Upper lobe of left lung (tissue), 4 donors: ENCODE measurements around the gene PCBD1.

Source experiments
- CTCF ChIP-seq, 6 experiments: fragments of 450-650 bp in 4 of 6; fragments of 200-600 bp in 2 of 6; sonication (generic) in 2 of 6; IDR thresholded peaks; one replicate each; pipeline ENCODE4 v1.5.1; 2016 to 2019; ENCODE audit warnings: antibody characterized with exemption in 6 of 6
- POLR2A ChIP-seq, 4 donors: fragments of 450-650 bp; IDR thresholded peaks; one replicate each; pipeline ENCODE4 v1.5.1; 2016 to 2017; ENCODE audit warnings: antibody characterized with exemption in 4 of 4, mild to moderate bottlenecking in 2 of 4

GRCh38 chr10:70853457-70853856 is 34.9 kb downstream of the PCBD1 start:
- TF ChIP-seq CTCF (IDR thresholded peaks at IDR 0.05), result no peak
- TF ChIP-seq POLR2A (IDR thresholded peaks at IDR 0.05), result no peak
